ENCODE results near the gene CLIC6. TPM values are rescaled to one million over a fixed set of nuclear protein-coding genes. Genes with fewer than 3 reads are reported as not detected.

Gene CLIC6
- total RNA-seq, 4 donors from 2014 or later = 3.9 to 23.9 (median 8.0) TPM

- no peak for TF ChIP-seq CTCF (IDR thresholded peaks at IDR 0.05)
- TF ChIP-seq POLR2A (IDR thresholded peaks at IDR 0.05) = no peak
- Histone ChIP-seq H3K4me1 (peaks cover 0 to 14% of the 10 kb centered on the region in 2 donors), H3K36me3 (no peaks in the 10 kb centered on the region), H3K27ac (no peak overlapping the region), H3K9me3 (no peaks in the 10 kb centered on the region), H3K27me3 (no peaks in the 10 kb centered on the region), H3K4me3 (replicated peaks in 1 of 3) (no peak overlapping the region)
- no peak for DNase-seq
- 85 to 92% methylated on average over 11 of the region's 11 CpGs for WGBS, 2 donors
- intact Hi-C loops (cut with DNase I) = no loop called here
Measured at GRCh38 chr21:34690041-34690792, 21.4 kb downstream of the CLIC6 start.

GRCh38 chr21:34690793-34691175 lies 22.0 kb downstream of the CLIC6 start:
- Histone ChIP-seq H3K4me3 (replicated peaks in 1 of 3) (no peak overlapping the region), H3K4me1 (peaks cover 0 to 14% of the 10 kb centered on the region in 2 donors), H3K27ac (no peak overlapping the region), H3K36me3 (no peaks in the 10 kb centered on the region), H3K27me3 (no peaks in the 10 kb centered on the region), H3K9me3 (no peaks in the 10 kb centered on the region)
- TF ChIP-seq POLR2A (IDR thresholded peaks at IDR 0.05) (no peak), CTCF (IDR thresholded peaks at IDR 0.05) (no peak)
- intact Hi-C loops (cut with DNase I) = no loop called here
- 77 to 86% methylated on average over 2 of the region's 2 CpGs for WGBS, 2 donors
- no peak for DNase-seq

GRCh38 chr21:34691390-34692032 lies 22.7 kb downstream of the CLIC6 start:
- H3K9me3 ChIP-seq = no peaks in the 10 kb centered on the region
- H3K4me1 ChIP-seq = peaks cover 0 to 14% of the 10 kb centered on the region in 2 donors
- H3K27ac ChIP-seq = no peak overlapping the region
- DNase-seq = no peak
- intact Hi-C loops (cut with DNase I) = no loop called here
- WGBS, 2 donors = 75 to 78% methylated on average over 5 of the region's 5 CpGs
- TF ChIP-seq POLR2A (IDR thresholded peaks at IDR 0.05) (no peak), CTCF (IDR thresholded peaks at IDR 0.05) (no peak)
- no peak overlapping the region for H3K4me3 ChIP-seq (replicated peaks in 1 of 3)
- no peaks in the 10 kb centered on the region for H3K27me3 ChIP-seq
- no peaks in the 10 kb centered on the region for H3K36me3 ChIP-seq

GRCh38 chr21:34692458-34693020 lies 23.7 kb downstream of the CLIC6 start:
- intact Hi-C loops (cut with DNase I) = no loop called here
- H3K27ac ChIP-seq = no peak overlapping the region
- TF ChIP-seq POLR2A (IDR thresholded peaks at IDR 0.05) = no peak
- TF ChIP-seq CTCF (IDR thresholded peaks at IDR 0.05) = no peak

More at GRCh38 chr21:34692458-34693020, 23.7 kb downstream of the CLIC6 start:
- Histone ChIP-seq H3K4me1 (peaks cover 0 to 14% of the 10 kb centered on the region in 2 donors), H3K4me3 (replicated peaks in 1 of 3) (no peak overlapping the region), H3K27me3 (no peaks in the 10 kb centered on the region), H3K9me3 (no peaks in the 10 kb centered on the region), H3K36me3 (no peaks in the 10 kb centered on the region)
- no peak for DNase-seq
- WGBS, 2 donors = 74 to 79% methylated on average over 2 of the region's 2 CpGs
